Mesendoderm (in vitro differentiated cells): ENCODE results near the gene PDSS2.

Source experiments
- DNase-seq: peaks from one replicate; pipeline ENCODE4 v3.0.0; 2013
- H2AK5ac ChIP-seq: 2 replicates; pipeline ENCODE4 v1.6.1; 2013; ENCODE audit warnings: low read length, inconsistent platforms
- H2BK120ac ChIP-seq: 2 replicates; pipeline ENCODE4 v1.6.1; 2013; ENCODE audit warnings: low read depth, mild to moderate bottlenecking, low read length, moderate library complexity, mixed read lengths
- H2BK15ac ChIP-seq: replicated peaks from 2 replicates; pipeline ENCODE4 v1.6.1; 2013; ENCODE audit warnings: low read depth, mild to moderate bottlenecking, moderate library complexity
- H2BK5ac ChIP-seq: 2 replicates; pipeline ENCODE4 v1.6.1; 2013; ENCODE audit warnings: low read length, inconsistent platforms
- H3K18ac ChIP-seq: 2 replicates; pipeline ENCODE4 v1.6.1; 2013; ENCODE audit warnings: mild to moderate bottlenecking, low read length, mixed read lengths
- H3K23ac ChIP-seq: one replicate; pipeline ENCODE4 v1.6.1; 2013; ENCODE audit warnings: low read length
- H3K27ac ChIP-seq: 2 replicates; pipeline ENCODE4 v1.5.1; 2013; ENCODE audit warnings: low read depth, mild to moderate bottlenecking, inconsistent platforms, low read length, moderate library complexity
- H3K27me3 ChIP-seq: 2 replicates; pipeline ENCODE4 v1.6.1; 2013; ENCODE audit warnings: low read length, control low read depth, mild to moderate bottlenecking, inconsistent platforms; ENCODE audit not compliant: insufficient read depth, poor library complexity
- H3K36me3 ChIP-seq: 2 replicates; pipeline ENCODE4 v1.6.1; 2013; ENCODE audit warnings: low read length, inconsistent platforms; ENCODE audit not compliant: control insufficient read depth, insufficient read depth
- H3K4ac ChIP-seq: one replicate; pipeline ENCODE4 v1.6.1; 2013; ENCODE audit warnings: low read depth, mild to moderate bottlenecking, low read length, moderate library complexity
- H3K4me1 ChIP-seq: 2 replicates; pipeline ENCODE4 v1.6.1; 2013; ENCODE audit warnings: low read depth, low read length, inconsistent platforms; ENCODE audit not compliant: control insufficient read depth
- H3K4me2 ChIP-seq: 2 replicates; pipeline ENCODE4 v1.6.1; 2013; ENCODE audit warnings: low read length
- H3K4me3 ChIP-seq: 2 replicates; pipeline ENCODE4 v1.5.1; 2013; ENCODE audit warnings: mild to moderate bottlenecking, low read length
- H3K56ac ChIP-seq: one replicate; pipeline ENCODE4 v1.6.1; 2013; ENCODE audit warnings: low read length
- H3K79me1 ChIP-seq: 2 replicates; pipeline ENCODE4 v1.6.1; 2013; ENCODE audit warnings: low read length, inconsistent platforms
- H3K79me2 ChIP-seq: 2 replicates; pipeline ENCODE4 v1.6.1; 2013; ENCODE audit warnings: mild to moderate bottlenecking, low read length; ENCODE audit not compliant: control insufficient read depth, insufficient read depth
- H3K9ac ChIP-seq: 2 replicates; pipeline ENCODE4 v1.6.1; 2013; ENCODE audit warnings: low read length, inconsistent platforms
- H4K5ac ChIP-seq: one replicate; pipeline ENCODE4 v1.6.1; 2013; ENCODE audit warnings: low read length
- H4K8ac ChIP-seq: one replicate; pipeline ENCODE4 v1.6.1; 2013; ENCODE audit warnings: low read depth, mild to moderate bottlenecking, control low read depth, low read length, moderate library complexity
- WGBS: extraction: QIAGEN DNeasy Blood & Tissue Kit; methylation state at CpG from one replicate; pipeline ENCODE4 v1.1.7; 2013; ENCODE audit warnings: low lambda C conversion rate, missing lambda C conversion rate; ENCODE audit not compliant: insufficient coverage; ENCODE audit errors: extremely low coverage; 5-methylcytosine and 5-hydroxymethylcytosine counted together

The PDSS2 gene

GRCh38 chr6:107116931-107117330, 342.4 kb downstream of the PDSS2 start:
- no peak overlapping the region for H3K9ac ChIP-seq
- H3K56ac ChIP-seq, result no peak overlapping the region
- H2BK120ac ChIP-seq, result no peak overlapping the region
- no peak overlapping the region for H3K4me2 ChIP-seq
- H4K5ac ChIP-seq, result no peak overlapping the region
- WGBS, result no CpG with 5 or more reads among the region's 7 CpGs
- H3K79me2 ChIP-seq, result peaks cover 11% of the 10 kb centered on the region
- no peaks in the 10 kb centered on the region for H3K36me3 ChIP-seq
- H3K79me1 ChIP-seq, result peaks cover 2% of the 10 kb centered on the region
- H2BK5ac ChIP-seq, result no peak overlapping the region
- H3K4me3 ChIP-seq, result no peak overlapping the region
- no peak overlapping the region for H3K23ac ChIP-seq
- H3K27ac ChIP-seq, result no peak overlapping the region
- DNase-seq, result no peak
- H2BK15ac ChIP-seq, result no peak overlapping the region
- peaks cover 4% of the 10 kb centered on the region for H3K4me1 ChIP-seq
- no peak overlapping the region for H3K4ac ChIP-seq
- H4K8ac ChIP-seq, result no peak overlapping the region
- H3K27me3 ChIP-seq, result no peaks in the 10 kb centered on the region
- H2AK5ac ChIP-seq, result no peak overlapping the region
- peak overlapping the region; percentile 100 for H3K18ac ChIP-seq

GRCh38 chr6:107116328-107116892, 343.0 kb downstream of the PDSS2 start:
- H3K27ac ChIP-seq, result peak overlapping the region; percentile 100
- H3K27me3 ChIP-seq, result no peaks in the 10 kb centered on the region
- no CpG with 5 or more reads among the region's 15 CpGs for WGBS
- no peak overlapping the region for H3K23ac ChIP-seq
- peak overlapping the region; percentile 51 for H3K4me2 ChIP-seq
- peaks cover 2% of the 10 kb centered on the region for H3K4me1 ChIP-seq
- H3K4me3 ChIP-seq, result no peak overlapping the region
- no peak overlapping the region for H2BK5ac ChIP-seq
- peak overlapping the region; percentile 85 for H2BK120ac ChIP-seq
- H3K79me1 ChIP-seq, result peaks cover 2% of the 10 kb centered on the region
- no peak overlapping the region for H4K5ac ChIP-seq
- no peak overlapping the region for H2AK5ac ChIP-seq
- H2BK15ac ChIP-seq, result peak overlapping the region; percentile 79
- H3K56ac ChIP-seq, result peak overlapping the region; percentile 96
- H3K18ac ChIP-seq, result peak overlapping the region; percentile 100
- peaks cover 12% of the 10 kb centered on the region for H3K79me2 ChIP-seq
- H3K4ac ChIP-seq, result peak overlapping the region; percentile 92
- H3K36me3 ChIP-seq, result no peaks in the 10 kb centered on the region
- H3K9ac ChIP-seq, result peak overlapping the region; percentile 96
- H4K8ac ChIP-seq, result peak overlapping the region; percentile 76
- DNase-seq, result peak; percentile 92

- Histone ChIP-seq H3K36me3 (no peaks in the 10 kb centered on the region), H4K5ac (no peak overlapping the region), H3K23ac (no peak overlapping the region), H3K79me2 (peaks cover 12% of the 10 kb centered on the region), H2BK5ac (peak overlapping the region; percentile 83), H3K27me3 (no peaks in the 10 kb centered on the region), H2BK15ac (peak overlapping the region; percentile 89), H3K79me1 (peaks cover 2% of the 10 kb centered on the region), H3K9ac (peak overlapping the region; percentile 96), H3K56ac (peak overlapping the region; percentile 96), H3K4ac (peak overlapping the region; percentile 100), H3K18ac (peak overlapping the region; percentile 100), H2BK120ac (peak overlapping the region; percentile 100), H3K4me1 (no peaks in the 10 kb centered on the region), H3K4me2 (peak overlapping the region; percentile 84), H4K8ac (peak overlapping the region; percentile 99), H3K27ac (peak overlapping the region; percentile 100), H3K4me3 (peak overlapping the region; percentile 64), H2AK5ac (no peak overlapping the region)
- peak; percentile 88 for DNase-seq
- WGBS, result no CpG with 5 or more reads among the region's 45 CpGs
Observed at GRCh38 chr6:107115695-107116327, 343.6 kb downstream of the PDSS2 start.

- H3K9ac ChIP-seq, result peak within 1 kb of the TSS; percentile 96
- peak within 1 kb of the TSS; percentile 84 for H3K4me2 ChIP-seq
- H2BK120ac ChIP-seq, result peak within 1 kb of the TSS; percentile 100
- peak within 1 kb of the TSS; percentile 64 for H3K4me3 ChIP-seq
- peak; percentile 69 for DNase-seq
- peak within 1 kb of the TSS; percentile 99 for H4K8ac ChIP-seq
- H3K79me1 ChIP-seq, result peaks cover 2% of the 10 kb centered on the region
- H3K4me1 ChIP-seq, result no peaks in the 10 kb centered on the region
- peak within 1 kb of the TSS; percentile 100 for H3K27ac ChIP-seq
- no peaks in the 10 kb centered on the region for H3K27me3 ChIP-seq
- H3K4ac ChIP-seq, result peak within 1 kb of the TSS; percentile 100
- H3K56ac ChIP-seq, result peak within 1 kb of the TSS; percentile 96
- H3K23ac ChIP-seq, result no peak within 1 kb of the TSS
- H2BK5ac ChIP-seq, result peak within 1 kb of the TSS; percentile 83
- H3K79me2 ChIP-seq, result peaks cover 13% of the 10 kb centered on the region
- H2BK15ac ChIP-seq, result peak within 1 kb of the TSS; percentile 89
- no peak within 1 kb of the TSS for H2AK5ac ChIP-seq
- H4K5ac ChIP-seq, result no peak within 1 kb of the TSS
- no CpG with 5 or more reads among the region's 109 CpGs for WGBS
- peak within 1 kb of the TSS; percentile 100 for H3K18ac ChIP-seq
- H3K36me3 ChIP-seq, result no peaks in the 10 kb centered on the region
Observed at GRCh38 chr6:107114926-107115694, 344.3 kb downstream of the PDSS2 start, which contains the start of gene BEND3. Gene BEND3 (minus strand): TSS chr6:107115515. CDS start chr6:107099285, 16,230 bp downstream.

- Histone ChIP-seq H3K4me1 (no peaks in the 10 kb centered on the region), H3K27me3 (no peaks in the 10 kb centered on the region), H3K4me3 (peak overlapping the region; percentile 47), H3K79me1 (peaks cover 2% of the 10 kb centered on the region), H3K23ac (peak overlapping the region; percentile 72), H3K4ac (peak overlapping the region; percentile 100), H4K8ac (peak overlapping the region; percentile 30), H2BK5ac (peak overlapping the region; percentile 35), H3K9ac (peak overlapping the region; percentile 74), H2AK5ac (no peak overlapping the region), H3K36me3 (no peaks in the 10 kb centered on the region), H2BK120ac (peak overlapping the region; percentile 100), H4K5ac (no peak overlapping the region), H3K4me2 (peak overlapping the region; percentile 59), H3K56ac (peak overlapping the region; percentile 93), H3K18ac (peak overlapping the region; percentile 100), H2BK15ac (peak overlapping the region; percentile 61), H3K27ac (peak overlapping the region; percentile 100), H3K79me2 (peaks cover 15% of the 10 kb centered on the region)
- WGBS, result no CpG with 5 or more reads among the region's 116 CpGs
- DNase-seq, result peak; percentile 90
Observed at GRCh38 chr6:107114213-107114925, 345.0 kb downstream of the PDSS2 start.
